ENCODE results near the gene GPHN. TPM values are rescaled to one million over a fixed set of nuclear protein-coding genes. Genes with fewer than 3 reads are reported as not detected.

GPHN gene
- total and polyA plus RNA-seq, 2 of the 4 experiments (the other 2 are of a cell fraction) = 8.0 to 8.1 TPM

- Histone ChIP-seq H4K5ac (ENCODE audit: low read depth, low read length) (no peak overlapping the region), H3K4me3 (ENCODE audit: insufficient read depth, low read depth, low read length) (no peak overlapping the region), H3K9me3 (ENCODE audit: control insufficient read depth, insufficient read depth, low read length) (no peaks in the 10 kb centered on the region), H4K20me1 (ENCODE audit: insufficient read depth, low read length) (no peaks in the 10 kb centered on the region), H3K18ac (ENCODE audit: low read depth, low read length) (no peak overlapping the region), H4K91ac (ENCODE audit: insufficient read depth, low read depth, low read length) (no peak overlapping the region), H3K79me1 (ENCODE audit: low read depth in 1 of 2, low read length in 2 of 2) (no peaks in the 10 kb centered on the region), H2BK20ac (ENCODE audit: low read depth, low read length) (no peak overlapping the region), H2AFZ (replicated peaks; ENCODE audit: low read length, poor library complexity) (no peak overlapping the region), H3K27ac (ENCODE audit: insufficient read depth, low read length) (no peak overlapping the region), H3K14ac (replicated peaks; ENCODE audit: low read depth, low read length) (no peak overlapping the region), H2AK9ac (replicated peaks; ENCODE audit: low read depth, low read length, poor library complexity) (no peak overlapping the region), H3K9ac (ENCODE audit: low read depth, low read length) (no peak overlapping the region), H3K9me1 (ENCODE audit: insufficient read depth, low read length) (no peaks in the 10 kb centered on the region), H3K56ac (ENCODE audit: extremely low read depth, insufficient read depth, low read length) (no peak overlapping the region), H3K36me3 (ENCODE audit: control insufficient read depth, insufficient read depth, low read length) (no peaks in the 10 kb centered on the region), H2BK15ac (ENCODE audit: low read depth, low read length) (no peak overlapping the region), H3K4me1 (ENCODE audit: control insufficient read depth, insufficient read depth, low read length) (peaks cover 2% of the 10 kb centered on the region; the same call in 1 of the 2 replicates), H3K4ac (ENCODE audit: low read depth, low read length) (no peak overlapping the region), H2BK5ac (ENCODE audit: low read depth, low read length, poor library complexity, severe bottlenecking) (no peak overlapping the region), H3K27me3 (ENCODE audit: control insufficient read depth, insufficient read depth, low read length) (no peaks in the 10 kb centered on the region; the same call in 1 of the 2 replicates), H4K8ac (ENCODE audit: low read depth in 2 of 2, low read length in 2 of 2) (no peak overlapping the region), H2AK5ac (ENCODE audit: low read depth, low read length) (no peak overlapping the region), H2BK120ac (ENCODE audit: low read depth, low read length) (no peak overlapping the region), H3K4me2 (ENCODE audit: low read depth, low read length) (no peak overlapping the region), H3K23ac (ENCODE audit: low read depth, low read length) (no peak overlapping the region)
- intact Hi-C loops (cut with micrococcal nuclease) = loop anchor here (10.0 kb wide), 1 partner anchor 791 kb away; no protein-coding TSS in a partner anchor
- dilution Hi-C loops (cut with HindIII; ENCODE audit: low sequenced_read_pairs, unreplicated experiment) = no loop called here
- DNase-seq (no peak), ATAC-seq (ENCODE audit: low read depth) (no peak)
- ChIA-PET CTCF (no interaction called here), POLR2A (ENCODE audit: unreplicated experiment) (no interaction called here)
- BruUV-seq (replicated peaks) = no TSS peak
- in situ Hi-C loops (cut with MboI; ENCODE audit: low sequenced_read_pairs) = loop anchor here (10.0 kb wide), 1 partner anchor 621 kb away; no protein-coding TSS in a partner anchor
- TF ChIP-seq USF2 (IDR thresholded peaks at IDR 0.05; ENCODE audit: low read depth, low read length) (no peak), NFE2L2 (IDR thresholded peaks at IDR 0.05; ENCODE audit: low read depth, low read length) (no peak), MAZ (IDR thresholded peaks at IDR 0.05; ENCODE audit: borderline replicate concordance, low read depth, low read length) (no peak), BHLHE40 (IDR thresholded peaks at IDR 0.05; ENCODE audit: low read depth, low read length) (no peak), RCOR1 (IDR thresholded peaks at IDR 0.05; ENCODE audit: insufficient replicate concordance, low read length) (no peak)
Measured at GRCh38 chr14:66493750-66494149, 14.2 kb upstream of the GPHN start.
